HG02642 (cell line): ENCODE data around the gene TMEM79.

Experiments
- ATAC-seq: cut with Tn5 transposase; IDR thresholded peaks from one replicate; pipeline ENCODE4 v1.9.1; 2021; ENCODE audit warnings: mild to moderate bottlenecking; ENCODE audit not compliant: unreplicated experiment, poor library complexity

The TMEM79 gene, protein sequence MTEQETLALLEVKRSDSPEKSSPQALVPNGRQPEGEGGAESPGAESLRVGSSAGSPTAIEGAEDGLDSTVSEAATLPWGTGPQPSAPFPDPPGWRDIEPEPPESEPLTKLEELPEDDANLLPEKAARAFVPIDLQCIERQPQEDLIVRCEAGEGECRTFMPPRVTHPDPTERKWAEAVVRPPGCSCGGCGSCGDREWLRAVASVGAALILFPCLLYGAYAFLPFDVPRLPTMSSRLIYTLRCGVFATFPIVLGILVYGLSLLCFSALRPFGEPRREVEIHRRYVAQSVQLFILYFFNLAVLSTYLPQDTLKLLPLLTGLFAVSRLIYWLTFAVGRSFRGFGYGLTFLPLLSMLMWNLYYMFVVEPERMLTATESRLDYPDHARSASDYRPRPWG

DNA sequence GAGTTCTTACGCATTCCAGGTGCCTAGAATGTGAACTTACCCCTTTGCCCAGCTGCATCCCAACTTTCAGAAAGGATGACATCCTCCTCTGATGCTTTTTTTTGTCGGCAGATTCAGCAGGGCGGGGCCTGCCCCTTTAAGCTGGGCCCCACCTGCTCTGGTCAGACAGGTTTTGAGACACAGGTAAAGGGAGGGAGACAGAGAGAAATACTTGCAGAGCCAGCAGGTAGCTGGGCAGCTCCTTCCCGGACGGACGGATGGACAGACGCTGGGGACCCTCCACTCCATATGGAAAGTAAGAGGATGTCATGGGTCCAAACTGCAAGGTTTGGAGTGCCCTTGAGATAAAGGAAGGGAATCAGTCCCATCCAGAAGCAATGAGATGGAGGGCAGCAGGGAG, at the start of gene TMEM79:
TSS of gene TMEM79 (plus strand) at position 214 of the 400 bp plus-strand sequence. CDS start 902 bp downstream, outside the sequence.
- ATAC-seq: no peak

DNA sequence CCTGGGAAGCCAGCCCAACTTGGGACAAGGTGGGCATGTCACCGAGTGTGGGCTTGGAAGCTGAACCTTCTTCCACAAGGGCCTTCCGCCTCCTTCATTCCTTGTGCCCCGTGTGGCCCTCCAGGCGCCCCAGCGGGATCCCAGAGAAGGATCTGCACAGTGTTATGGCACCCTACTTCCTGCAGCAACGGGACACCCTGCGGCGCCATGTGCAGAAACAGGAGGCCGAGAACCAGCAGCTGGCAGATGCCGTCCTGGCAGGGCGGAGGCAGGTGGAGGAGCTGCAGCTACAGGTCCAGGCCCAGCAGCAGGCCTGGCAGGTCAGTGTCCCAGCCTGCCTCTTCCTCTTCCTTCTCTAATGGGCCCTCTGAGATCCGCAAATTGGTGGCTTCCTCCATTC, 48.0 kb upstream of the TMEM79 start:
- no peak for ATAC-seq

DNA sequence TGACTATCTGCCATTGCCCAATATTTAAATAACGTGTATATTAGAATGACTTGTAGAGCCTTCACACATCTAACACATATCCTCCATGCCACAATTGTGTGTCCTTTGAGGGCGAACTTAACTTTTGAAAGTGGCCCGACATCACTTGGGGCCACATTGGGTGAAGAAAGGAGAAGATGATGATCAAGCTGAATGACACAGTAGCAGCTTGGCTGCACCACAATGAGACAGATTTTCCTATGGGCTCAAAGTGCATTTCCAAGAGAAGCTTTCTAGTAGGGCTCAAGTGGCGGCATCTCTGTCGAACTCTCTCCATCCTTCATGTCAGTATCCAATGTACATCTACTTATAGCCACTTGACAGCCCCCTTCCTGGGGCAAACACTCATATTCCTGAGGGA, 45.9 kb upstream of the TMEM79 start:
- no peak for ATAC-seq

DNA sequence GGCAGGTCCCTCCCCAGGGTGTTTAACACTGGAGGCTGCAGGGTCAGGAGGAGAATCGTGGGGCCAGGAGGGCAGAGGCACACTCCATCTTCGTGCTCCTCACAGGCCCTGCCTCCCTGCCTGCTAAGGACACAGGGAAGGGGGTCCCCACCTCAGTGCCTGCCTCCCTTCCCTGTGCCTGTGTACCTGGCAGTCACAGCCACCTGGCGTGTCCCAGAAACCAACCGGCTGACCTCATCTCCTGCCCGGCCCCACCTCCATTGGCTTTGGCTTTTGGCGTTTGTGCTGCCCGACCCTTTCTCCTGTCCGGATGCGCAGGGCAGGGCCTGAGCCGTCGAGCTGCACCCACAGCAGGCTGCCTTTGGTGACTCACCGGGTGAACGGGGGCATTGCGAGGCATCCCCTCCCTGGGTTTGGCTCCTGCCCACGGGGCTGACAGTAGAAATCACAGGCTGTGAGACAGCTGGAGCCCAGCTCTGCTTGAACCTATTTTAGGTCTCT, 42.8 kb upstream of the TMEM79 start:
- ATAC-seq: no peak

DNA sequence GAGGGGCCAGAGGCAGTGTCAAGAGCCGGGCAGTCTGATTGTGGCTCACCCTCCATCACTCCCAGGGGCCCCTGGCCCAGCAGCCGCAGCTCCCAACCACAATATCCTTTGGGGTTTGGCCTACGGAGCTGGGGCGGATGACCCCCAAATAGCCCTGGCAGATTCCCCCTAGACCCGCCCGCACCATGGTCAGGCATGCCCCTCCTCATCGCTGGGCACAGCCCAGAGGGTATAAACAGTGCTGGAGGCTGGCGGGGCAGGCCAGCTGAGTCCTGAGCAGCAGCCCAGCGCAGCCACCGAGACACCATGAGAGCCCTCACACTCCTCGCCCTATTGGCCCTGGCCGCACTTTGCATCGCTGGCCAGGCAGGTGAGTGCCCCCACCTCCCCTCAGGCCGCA, 42.2 kb upstream of the TMEM79 start, which contains the start of gene BGLAP:
TSS of gene BGLAP (plus strand) at position 259 of the 400 bp plus-strand sequence. CDS start at position 307, 48 bp downstream.
- no peak for ATAC-seq

- no peak for ATAC-seq
Measured at GRCh38 chr1:156242738-156243137, 41.4 kb upstream of the TMEM79 start.

GRCh38 chr1:156244126-156244525, 40.0 kb upstream of the TMEM79 start:
- no peak for ATAC-seq

GRCh38 chr1:156244712-156245111, 39.4 kb upstream of the TMEM79 start:
- no peak for ATAC-seq

DNA sequence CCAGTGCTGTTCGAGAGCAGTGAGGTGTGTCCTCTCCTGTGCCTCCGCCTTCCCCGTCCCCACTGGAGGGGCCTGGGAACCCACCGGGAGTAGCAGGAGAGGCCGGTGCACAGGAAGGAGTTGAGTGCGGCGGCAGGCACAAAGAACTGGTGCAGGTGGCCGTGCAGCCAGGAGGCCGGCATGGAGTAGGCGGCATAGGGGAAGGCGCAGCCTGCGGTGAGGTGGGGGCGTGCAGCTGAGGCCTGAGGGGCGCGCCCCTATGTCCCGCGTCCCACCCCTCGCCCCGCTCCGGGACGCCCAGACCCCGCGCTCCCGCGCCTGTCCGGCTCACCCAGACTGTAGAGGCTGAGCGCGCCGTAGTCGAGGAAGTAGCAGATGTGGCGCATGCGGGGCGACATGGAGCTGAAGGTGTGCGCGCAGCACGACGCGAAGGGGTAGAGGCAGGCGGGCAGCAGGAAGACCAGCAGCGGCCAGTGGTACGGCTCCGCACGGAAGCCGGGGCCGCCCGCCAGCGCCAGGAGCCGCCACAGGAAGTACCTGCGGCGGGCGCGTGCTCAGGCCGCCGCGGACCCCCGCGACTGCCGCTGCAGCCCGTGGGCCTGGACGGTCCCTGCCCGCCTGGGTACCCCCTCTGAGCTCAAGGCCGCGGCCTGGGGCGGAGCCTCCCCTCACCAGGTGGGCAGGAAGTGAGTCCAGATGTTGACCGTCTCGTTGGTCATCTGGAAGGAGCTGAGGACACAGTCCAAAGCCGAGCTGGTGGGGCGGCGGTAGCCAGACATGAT, 38.5 kb upstream of the TMEM79 start:
- no peak for ATAC-seq

- ATAC-seq: no peak
Measured at GRCh38 chr1:156246241-156246780, 37.8 kb upstream of the TMEM79 start.

GRCh38 chr1:156246781-156247459, 37.2 kb upstream of the TMEM79 start:
- no peak for ATAC-seq

- no peak for ATAC-seq
Measured at GRCh38 chr1:156247460-156248322, 36.4 kb upstream of the TMEM79 start, which contains the start of gene PAQR6. Gene PAQR6, minus strand, starts transcription at chr1:156248056. Its CDS starts 1,325 bp downstream, at chr1:156246731.

- ATAC-seq: no peak
Measured at GRCh38 chr1:156248323-156248683, 35.8 kb upstream of the TMEM79 start.

GRCh38 chr1:156249593-156249992, 34.5 kb upstream of the TMEM79 start:
- no peak for ATAC-seq

DNA sequence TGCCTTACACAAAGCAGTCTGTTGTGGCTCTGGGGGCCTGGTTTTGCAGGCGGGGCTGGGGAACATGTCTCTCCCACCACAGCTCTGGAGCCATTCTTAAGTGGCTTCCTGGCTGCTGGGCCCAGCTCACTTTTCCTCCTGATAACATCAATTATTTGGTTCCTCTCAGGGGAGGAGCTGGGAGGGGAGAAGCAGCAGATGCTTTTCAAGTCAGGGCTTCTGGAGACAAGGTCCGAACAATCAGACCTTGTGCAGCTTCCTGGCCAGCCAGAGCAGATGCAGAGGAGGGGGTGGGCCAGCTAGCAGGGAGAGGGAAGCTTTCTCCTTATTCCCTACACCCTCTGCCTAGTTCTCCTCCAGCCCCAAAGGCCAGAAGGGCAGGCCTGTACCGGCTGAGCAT, 32.6 kb upstream of the TMEM79 start:
- ATAC-seq: no peak

DNA sequence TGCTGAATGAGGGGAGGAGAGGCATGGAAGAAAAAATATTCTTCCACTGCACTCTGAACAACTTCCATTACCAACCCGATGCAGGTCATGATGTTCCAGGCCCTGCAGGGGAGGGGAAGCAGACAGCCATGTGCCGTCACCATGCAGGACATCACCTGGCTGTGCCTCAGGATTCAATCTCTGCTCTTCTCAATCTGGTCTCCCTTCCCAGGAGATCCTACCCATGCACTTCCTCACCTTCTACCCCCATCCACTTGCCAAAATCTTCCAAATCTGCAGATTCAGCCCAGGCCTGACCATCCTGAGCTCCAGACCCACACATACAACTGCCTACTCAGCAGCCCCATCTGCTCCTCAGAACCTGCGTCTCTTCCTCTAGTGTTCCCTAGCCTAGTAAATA, 30.5 kb upstream of the TMEM79 start:
- ATAC-seq: no peak

GRCh38 chr1:156257711-156258110, 26.4 kb upstream of the TMEM79 start:
- ATAC-seq: no peak

DNA sequence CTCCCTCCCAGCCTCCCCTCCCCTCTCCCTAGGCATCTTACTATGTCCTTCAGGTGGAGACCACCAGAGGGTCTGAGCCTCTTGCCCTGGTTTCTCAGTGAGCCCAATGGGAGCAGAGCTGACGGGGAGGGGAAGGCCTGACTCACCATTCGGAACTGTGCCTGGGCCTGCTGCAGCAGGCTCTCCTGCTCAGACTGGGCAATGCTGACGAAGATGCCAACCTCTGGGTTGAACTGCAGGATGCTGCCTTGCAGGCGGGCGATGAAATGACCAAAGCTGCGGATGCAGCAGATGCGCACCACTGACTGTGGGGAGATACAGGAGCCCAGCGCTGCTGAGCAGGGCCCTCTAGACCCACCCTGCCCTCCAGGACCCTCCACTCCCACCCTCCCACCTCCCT, 25.3 kb upstream of the TMEM79 start:
- ATAC-seq: no peak

DNA sequence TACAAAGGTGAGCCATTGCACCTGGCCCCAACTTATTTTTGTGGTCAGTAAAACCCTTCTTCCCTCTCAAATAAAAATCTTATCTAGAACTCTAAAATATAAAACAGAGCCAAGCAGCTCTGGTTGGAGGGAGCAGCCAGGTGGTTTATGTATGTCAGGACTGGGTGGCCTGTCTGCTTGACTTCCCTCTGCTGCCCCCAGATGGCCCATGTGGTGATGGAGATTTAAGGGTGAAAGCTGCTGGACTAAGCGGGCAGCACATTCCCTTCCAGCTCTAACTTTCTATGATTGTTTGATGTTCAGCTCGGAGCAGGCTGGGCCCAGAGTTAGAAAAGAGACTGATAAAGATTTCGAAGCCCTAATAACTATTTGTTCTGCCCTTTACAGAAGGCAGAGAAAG, 24.3 kb upstream of the TMEM79 start:
- no peak for ATAC-seq
